Forelimb muscle (tissue), 1 donor: ENCODE measurements around the gene HDAC4. TPM values are rescaled to one million over a fixed set of nuclear protein-coding genes. Genes with fewer than 3 reads are reported as not detected.

ENCODE experiments used
- DNase-seq: peaks from one replicate; pipeline ENCODE4 v3.0.0-alpha.2; 2013; ENCODE audit warnings: low read depth
- polyA plus RNA-seq: library from polyadenylated mRNA; unstranded; fragments of 120-200 nt; gene quantifications from one replicate; pipeline ENCODE4 v1.2.1, GENCODE V29; 2013; ENCODE audit not compliant: insufficient read length

The HDAC4 gene
- polyA plus RNA-seq, 1 donor = 12.6 TPM

- DNase-seq = no peak
These were observed 332.4 kb downstream of the HDAC4 start for GRCh38 chr2:239068411-239068810.

GRCh38 chr2:239067196-239067865 is 333.5 kb downstream of the HDAC4 start:
- no peak for DNase-seq

GRCh38 chr2:239066597-239066996 is 334.2 kb downstream of the HDAC4 start:
- DNase-seq = no peak

DNA sequence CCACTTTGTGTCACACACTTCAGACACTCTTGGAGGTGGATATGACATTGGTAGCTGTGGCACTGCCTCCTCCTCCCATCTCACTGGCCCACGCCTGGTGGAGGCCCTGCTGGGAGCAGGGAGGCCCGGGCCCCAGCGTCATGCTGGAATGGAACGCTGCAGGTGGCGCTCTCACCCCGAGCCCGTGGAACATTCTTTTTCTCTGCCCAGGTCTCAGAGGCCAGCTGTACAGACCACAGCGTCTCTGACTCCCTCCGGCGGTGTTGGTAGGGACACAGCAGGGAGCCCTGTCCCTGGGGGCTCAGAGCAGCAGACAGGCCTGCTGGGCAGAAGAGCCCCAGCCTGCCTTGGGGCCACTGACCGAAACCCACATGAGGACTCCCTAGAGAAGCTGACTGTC is 334.9 kb downstream of the HDAC4 start:
- no peak for DNase-seq

- DNase-seq = no peak
These were observed 335.3 kb downstream of the HDAC4 start for GRCh38 chr2:239065537-239065936.

DNA sequence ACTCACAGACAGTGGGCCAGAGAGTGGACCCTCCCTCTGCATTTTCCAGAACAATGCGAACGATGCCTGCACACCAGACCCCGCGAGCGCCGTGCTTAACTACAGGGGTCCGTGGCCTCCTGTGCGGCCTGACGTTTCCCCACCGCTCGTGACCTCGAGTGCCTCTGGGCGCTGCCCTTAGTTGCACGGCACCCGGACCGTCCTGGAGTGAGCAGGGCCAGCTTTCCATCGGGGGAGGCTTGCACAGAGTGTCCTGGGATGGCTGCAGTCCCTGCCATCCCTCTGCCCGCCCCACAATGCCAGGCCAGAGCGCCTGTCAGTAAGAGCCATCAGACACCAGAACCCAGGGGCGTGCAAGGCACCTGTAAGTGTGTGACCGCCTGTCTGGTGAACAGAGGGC is 335.9 kb downstream of the HDAC4 start:
- no peak for DNase-seq

- no peak for DNase-seq
These were observed 336.6 kb downstream of the HDAC4 start for GRCh38 chr2:239064253-239064652.

DNA sequence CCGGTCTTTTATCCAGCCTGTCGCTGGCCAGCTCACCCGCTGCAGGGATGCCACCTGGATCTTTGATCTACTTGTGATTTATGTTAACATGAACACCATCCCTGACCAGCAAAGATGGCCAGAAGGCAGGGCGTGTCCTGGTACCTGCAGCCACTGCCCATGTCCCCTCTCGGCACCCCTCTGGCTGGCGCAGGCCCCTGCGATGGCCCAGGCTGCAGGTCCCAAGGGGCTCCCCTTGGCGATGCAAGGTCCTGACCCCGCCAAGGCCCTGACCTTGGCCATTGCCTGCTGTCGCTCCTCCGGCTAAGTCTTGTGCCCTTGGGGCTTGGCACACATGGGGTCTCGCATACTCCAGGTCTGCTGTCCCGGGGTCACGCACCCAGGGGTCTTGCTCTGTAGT is 338.1 kb downstream of the HDAC4 start:
- no peak for DNase-seq

DNA sequence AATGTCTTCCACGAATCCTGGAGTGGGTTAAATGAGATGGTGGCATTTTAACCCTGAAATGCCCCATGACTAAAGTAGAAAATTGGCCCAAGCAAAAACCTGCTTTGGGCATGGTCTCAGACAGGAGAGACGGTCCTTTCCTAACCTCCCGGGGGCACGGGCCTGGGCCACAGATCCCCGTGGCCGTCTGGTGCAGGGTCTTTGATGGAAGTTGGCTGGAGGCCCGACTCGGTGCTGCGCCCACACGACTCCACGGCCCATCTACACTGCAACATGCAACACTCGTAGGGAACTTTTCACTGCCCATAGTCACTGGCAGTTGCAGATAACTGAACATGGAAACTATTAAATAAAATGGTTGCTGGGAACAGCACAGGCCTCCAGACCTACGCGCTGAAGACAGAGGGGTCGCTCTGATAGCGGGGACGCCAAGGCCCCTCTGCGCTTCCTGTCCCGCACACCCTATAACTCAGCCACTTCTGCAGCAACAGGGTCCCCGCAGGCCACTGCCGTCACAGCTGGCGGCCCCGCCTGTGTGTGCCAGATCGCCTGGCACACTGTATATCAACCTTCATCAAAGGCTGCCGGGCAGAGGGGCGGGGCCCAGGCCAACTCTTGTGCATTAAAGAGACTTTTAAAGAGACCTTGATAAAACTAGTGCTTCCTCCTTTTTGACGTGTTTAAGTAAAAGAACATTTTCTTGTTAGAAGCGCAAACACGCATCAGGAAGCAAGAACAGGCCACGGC is 338.8 kb downstream of the HDAC4 start:
- DNase-seq = no peak

- no peak for DNase-seq
These were observed 339.6 kb downstream of the HDAC4 start for GRCh38 chr2:239061121-239061666.

GRCh38 chr2:239060676-239061075 is 340.1 kb downstream of the HDAC4 start:
- no peak for DNase-seq

DNA sequence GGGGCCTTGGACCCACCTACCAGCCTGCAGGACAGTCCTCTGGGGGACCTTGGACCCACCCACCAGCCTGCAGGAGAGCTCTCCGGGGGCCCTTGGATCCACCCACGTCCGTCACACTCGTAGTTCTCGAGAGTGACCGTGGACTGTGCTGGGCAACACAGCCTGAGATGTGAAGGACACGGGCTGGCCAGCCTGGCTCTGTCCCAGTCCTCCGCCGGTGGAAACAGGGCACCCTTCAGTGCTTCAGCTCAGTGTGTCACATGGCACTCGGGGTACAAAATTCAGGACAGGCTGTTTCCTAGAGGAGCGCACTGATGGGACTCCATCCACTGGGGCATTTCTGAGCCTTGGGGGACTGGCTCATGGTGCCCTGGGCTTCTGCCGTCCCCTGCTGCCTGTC is 341.0 kb downstream of the HDAC4 start:
- DNase-seq = no peak

DNA sequence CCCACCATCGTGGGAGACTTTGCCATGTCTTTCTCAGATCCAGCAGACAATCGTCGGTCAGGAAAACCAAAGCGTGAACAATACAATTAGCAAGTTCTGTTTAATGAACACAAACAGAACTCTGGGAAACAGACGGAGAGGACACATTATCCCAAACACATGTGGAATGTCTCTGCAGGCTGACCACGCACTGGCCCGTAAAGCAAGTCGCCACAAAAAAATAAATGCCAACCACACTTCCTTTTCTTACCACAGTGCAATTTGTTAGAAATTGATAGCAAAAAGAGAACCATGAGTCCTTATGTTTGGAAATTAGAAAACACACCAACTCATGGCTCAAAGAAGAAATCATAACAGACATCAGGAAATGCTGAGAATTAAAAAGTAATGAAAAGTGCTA is 342.1 kb downstream of the HDAC4 start:
- no peak for DNase-seq

DNA sequence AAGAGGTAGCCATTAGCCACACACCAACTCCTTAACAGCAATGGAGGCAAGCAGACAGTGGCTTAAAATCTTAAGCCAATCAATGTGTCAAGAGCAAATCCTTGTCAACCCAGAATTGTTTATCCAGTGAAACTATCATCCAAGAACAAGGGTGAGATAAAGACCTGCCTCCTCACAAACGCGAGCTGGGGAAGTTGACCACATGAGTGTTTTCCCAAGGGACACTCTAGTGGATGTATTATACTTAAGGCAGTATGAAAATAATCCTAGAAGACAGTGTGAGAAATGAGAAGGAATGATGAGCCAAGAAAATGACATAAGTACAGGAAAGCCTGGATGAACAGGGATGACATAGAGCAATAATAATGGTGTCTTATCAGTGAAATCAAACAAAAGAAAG is 343.3 kb downstream of the HDAC4 start:
- no peak for DNase-seq

- no peak for DNase-seq
These were observed 344.2 kb downstream of the HDAC4 start for GRCh38 chr2:239056611-239057010.

DNA sequence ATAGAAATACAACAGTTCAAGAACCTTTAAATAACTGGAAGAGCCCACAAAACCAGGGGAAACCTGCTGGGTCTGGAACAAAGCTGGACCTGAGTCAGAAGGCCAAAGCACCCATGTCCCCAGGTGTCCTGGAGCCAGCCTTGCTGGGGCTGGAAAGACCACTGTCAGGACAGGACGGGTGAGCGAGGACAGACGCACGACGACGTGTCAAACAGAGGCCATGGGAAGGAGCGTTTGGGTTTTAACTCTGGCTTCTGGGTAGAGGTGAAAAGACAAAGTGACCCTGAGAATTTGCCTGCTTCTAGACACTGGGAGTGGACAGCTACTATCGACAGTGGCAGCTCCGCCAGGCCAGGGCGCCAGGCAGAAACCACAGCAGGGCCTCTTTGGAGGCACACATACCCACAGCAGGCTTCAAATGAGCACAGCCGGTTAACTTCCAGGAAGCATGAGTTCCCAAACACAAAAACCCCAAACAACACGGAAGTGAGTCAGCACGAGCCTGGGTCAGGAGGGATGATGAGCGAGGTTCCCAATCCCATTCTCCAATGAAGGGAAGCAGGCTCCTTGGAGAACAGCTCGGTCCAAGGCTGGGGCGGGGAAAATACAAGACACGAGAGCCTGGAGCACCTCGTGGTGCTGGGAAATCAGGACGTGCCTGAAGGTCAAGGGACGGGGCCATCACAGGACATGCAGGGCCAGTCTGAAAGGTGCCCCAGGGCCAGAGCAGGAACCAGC is 344.9 kb downstream of the HDAC4 start:
- DNase-seq = no peak

GRCh38 chr2:239054921-239055320 is 345.9 kb downstream of the HDAC4 start:
- no peak for DNase-seq

- no peak for DNase-seq
These were observed 346.9 kb downstream of the HDAC4 start for GRCh38 chr2:239053801-239054503.

DNA sequence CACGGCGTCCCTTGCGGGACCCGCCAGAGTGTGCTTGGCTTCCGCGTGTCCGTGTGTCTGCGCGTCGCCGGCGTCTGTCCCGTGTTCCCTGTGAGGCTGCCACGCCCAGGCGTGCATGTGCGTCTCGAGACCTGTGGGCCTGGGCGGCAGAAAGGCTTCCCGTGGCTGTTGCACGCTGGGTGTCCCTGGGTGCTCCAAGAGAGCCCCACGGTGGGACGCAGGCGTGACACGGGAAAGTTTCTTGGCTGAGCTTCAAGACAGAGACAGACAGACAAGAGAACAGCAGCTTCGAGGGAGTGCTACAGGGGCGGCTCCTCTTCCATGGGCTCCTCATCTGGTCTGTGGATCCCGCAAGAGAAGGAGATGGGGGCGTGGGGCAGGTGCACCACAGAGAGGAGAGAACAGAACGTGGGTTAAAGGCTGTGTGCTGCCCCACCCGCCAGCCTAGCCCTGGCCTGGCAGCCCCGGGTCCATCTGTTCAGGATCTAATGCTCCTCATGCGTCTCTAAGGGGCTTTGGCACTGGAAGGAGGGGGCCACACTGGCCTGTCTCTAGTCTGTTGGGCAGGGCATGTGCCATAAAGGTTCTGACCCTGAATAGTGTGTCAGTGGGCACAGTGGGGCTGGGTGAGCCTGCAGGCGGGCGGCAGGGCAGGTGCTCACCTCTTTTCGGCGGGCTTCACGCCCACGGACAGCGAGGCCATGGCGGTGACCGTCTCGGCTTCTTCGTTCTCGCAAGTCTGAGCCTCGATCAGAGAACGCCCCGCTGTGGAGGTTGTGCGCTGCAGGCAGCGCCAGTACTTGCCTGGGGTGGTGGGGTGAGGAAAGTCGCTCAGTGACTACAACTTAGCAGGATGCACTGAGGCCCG is 347.8 kb downstream of the HDAC4 start:
- no peak for DNase-seq

GRCh38 chr2:239051891-239052445 is 348.9 kb downstream of the HDAC4 start:
- DNase-seq = no peak

DNA sequence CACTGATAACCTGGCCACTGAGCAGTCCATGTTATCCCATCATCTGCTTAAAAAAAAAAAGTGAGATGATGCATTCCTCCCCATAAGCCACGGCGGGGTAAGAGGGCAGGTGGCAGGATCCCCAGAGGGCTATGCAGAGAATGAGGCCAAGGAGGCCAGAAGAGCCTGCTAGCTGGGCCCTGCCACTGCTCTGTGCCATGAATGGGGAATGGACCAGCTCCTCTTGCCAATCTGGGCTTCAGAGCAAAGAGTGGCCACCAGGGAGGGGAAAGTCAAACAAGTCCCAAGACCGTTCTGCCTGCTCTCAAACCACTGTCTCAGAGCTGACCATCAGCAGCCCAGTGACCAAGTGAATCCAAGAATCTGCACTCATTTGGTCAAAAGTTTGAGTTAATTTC is 350.6 kb downstream of the HDAC4 start:
- DNase-seq = no peak
